ENCODE data around the gene CMSS1.
A peak's percentile ranks its signal among the peaks of the same experiment; 100 is the strongest.
"Not testable (repeated sequence)": the region's sequence is repeated elsewhere in the genome, so short reads cannot be mapped to it uniquely, and the experiment has no call there.

The CMSS1 gene

DNA sequence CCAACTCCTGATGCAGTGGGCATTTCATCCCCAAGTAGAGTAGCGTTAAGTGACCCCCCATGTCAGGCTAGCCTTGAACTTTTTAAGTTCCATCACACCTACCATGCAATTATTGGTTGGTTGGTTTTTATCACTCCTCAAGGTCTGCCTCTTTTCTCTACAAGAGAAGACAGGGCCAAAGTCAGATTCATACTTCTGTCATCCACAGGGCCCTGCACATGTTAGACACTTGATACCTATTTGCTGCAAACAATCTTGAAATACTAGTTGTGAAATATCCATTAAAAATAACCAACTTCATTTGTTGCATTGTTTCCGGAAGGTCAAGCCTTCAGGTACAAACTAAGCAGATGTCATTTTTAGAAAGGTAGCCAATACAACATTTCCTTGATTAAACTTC lies 1.2 kb downstream of the CMSS1 start:
- FAIRE-seq = no peak

DNA sequence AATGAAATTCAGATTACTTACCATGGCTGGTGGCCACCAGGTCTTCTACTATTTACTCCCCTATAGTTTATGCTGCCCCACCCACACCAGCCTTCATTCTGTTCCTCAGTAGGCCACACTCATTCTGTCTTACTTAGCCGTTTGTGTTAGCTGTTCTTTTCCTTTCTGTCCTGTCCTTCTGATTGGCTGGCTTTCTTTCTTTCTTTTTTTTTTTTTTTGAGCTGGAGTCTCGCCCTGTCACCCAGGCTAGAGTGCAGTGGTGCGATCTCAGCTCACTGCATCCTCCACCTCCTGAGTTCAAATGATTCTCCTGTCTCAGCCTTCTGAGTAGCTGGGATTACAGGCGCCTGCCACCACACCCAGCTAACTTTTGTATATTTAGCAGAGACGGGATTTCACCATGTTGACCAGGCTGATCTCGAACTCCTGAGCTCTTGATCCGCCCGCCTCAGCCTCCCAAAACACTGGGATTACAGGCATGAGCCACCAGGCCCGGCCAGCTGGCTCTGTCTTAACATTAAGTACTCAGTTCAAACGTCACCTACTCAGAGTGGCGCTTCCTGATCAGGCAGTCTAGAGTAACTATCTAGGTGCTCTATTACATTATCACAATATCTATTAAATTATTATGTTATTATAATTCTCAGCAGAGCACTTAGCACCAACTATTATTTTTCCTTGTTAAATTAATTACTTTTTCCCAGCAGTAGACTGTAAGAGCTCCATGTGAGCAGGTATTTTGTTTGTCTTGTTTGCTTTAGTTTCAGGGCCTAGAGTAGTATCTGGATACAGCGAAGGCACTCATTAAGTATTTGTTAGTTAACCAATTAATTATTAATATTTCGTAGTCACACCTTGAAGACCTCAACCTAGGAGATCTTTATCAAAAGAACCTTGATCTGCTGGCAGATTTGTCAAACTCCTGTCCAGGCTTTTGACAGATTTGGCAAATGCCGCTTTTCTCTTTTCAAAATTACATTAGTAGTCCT lies 6.4 kb downstream of the CMSS1 start:
- no peak for FAIRE-seq

DNA sequence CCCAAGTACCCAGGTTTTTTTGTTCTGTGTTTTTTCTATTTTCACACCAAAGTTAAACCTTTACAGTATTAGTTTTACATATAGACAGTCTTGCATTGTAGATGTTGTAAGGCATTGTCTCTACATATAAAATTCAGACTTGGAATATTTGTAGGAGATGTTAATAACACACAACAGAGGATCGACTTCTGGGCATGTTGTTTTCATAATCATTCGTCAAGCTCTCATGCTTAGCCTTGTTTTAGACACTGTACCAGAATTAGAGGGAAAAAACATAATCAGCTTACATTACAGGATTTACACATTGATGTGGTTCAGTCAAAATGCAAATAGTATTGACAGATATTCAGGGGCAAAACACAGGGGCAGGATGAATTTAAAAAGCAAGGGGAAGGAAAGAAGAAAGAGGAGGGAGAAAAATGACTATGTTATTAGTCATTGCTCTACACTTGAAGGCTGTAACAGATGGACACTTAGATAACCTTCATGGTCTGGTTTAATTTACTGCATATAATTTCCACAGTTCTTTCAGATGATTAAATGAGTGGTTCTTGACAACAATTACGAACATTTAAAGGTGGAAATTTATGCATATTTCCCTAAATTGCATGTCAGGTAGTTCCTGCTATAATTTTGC lies 7.5 kb downstream of the CMSS1 start:
- FAIRE-seq = no peak

DNA sequence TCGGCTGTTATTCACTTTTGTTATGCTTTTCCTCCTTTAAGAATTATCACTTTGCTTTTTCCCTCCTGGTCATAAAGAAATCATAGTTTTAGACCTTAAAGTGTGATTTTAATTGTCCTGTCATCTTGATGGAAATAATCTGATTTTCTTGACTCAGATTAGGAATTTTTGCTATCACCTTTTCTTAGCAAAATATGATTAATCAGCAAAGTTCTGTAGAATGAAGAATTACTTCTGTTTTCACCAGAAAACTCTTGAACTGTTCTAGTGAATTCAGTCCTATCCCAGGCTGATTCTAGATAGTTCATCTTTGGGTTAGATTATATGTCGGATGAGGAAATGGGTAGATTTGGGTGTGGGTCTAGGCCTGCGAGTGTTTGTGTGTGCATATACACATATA lies 12.2 kb downstream of the CMSS1 start:
- no peak for FAIRE-seq

DNA sequence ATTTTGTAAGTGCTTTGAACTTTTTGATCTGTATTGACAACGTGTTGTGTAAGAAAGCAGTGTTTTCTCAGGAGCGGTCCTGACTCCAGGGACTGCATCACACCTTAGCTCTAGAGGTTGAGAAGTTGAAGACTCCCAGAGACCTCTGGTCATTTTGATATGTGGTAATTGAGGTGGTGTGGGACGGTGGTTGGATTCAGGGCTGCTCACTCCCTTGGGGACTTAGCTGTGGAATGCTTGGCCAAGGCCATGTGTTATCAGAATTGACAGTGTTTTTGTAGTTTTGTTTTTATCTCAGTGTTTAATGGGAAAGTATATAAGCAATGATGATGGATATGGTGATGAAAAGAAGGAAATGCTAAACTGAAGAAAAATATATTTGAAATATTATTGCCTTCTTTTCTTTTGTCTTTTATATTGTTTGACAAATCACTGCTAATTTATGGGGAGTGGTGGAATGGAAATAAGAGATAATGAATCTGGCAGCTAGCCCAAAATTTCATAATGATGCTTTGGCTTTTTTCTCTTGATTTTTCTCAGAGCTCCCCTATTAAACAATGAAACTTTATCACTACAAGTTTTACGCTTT lies 16.0 kb downstream of the CMSS1 start:
- FAIRE-seq = no peak

DNA sequence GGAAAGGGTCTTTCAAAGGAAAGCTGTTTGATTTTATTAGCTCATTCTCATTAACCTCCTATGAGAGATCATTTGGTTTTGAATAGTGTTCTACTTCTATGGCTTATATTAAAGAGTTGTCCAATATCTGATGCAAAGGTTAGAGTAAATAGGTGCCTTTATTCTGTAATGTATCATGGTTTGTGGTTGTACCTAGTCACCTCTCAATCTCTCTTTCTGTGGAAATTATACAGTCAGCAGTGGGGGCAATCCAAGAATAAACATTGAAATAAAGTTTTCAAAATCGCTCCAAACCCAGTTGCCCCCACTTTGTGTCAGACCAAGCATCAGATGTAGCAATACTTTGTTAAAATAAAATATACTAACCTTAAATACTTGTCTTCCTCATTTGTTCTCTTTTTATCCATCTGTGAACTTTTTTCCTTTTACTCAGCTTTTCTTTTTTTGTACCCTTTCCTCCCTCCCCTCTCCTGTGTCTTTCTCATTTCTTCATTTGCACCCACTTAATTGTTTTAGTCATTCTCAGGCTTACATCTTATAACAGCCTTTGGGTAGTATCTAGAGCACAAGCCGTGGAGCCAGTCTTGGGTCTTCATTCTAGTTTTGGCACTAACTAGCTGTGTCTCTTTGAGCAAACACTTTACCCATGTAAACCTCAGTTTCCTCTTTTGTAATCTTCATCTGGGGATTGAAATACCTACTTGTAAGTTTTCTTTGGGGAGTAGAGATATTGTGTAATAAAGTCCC lies 16.7 kb downstream of the CMSS1 start:
- no peak for FAIRE-seq

DNA sequence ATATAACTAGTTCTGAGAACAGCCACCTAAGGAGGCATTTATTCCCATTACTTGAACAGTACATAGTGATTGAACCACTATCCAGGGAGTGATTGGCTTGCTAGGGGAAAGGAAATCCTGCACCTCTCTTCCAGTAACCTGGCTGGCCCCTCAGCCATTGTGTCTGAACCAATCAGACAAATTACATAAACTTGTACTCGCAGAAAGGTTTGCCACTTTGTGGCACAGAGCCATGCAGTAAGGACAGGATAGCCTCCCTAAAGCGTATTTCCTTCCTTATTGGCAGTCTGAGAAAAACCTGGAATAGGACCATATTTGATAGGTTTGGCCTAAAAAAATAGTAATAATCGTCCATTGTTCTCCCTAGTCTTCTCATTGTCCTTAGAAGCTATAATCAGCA lies 19.0 kb downstream of the CMSS1 start:
- no peak for FAIRE-seq

DNA sequence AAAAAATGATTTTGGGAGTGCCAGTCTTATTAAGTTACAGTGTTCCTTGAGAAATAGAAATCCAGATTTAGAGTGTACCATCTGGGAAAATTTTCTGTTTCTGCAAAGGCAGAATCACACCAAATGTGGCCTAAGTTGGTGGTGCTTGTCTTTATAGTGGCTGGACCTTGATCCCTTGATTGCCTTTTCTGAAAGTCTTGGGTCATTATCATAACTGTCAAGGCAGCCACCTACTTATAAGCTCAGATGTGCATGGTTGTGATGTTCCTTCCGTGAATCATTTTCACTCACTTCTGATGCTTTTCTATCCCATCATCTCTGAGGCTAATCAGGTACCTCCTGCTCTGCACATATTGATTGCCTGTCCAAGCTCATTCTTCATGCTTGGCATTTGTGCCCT lies 20.1 kb downstream of the CMSS1 start:
- no peak for FAIRE-seq

DNA sequence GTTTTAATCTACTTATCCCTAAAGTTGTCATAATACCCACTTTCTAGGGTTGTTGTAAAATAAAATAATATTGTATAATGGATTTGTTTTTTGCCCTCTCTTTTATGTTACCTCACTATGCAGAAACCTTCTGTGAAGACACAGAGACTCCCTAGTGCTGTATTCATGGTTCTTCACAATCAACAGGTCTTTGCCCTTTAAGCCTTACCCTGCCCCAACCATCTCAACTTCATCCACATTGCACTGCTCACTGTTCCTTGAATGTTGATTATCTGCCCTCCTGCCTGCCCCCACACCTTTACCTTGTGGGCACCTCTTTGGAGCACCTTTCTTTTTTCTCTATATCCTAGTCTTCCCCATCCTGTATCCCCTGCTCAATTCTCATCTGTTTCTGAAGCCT lies 21.1 kb downstream of the CMSS1 start:
- no peak for FAIRE-seq

DNA sequence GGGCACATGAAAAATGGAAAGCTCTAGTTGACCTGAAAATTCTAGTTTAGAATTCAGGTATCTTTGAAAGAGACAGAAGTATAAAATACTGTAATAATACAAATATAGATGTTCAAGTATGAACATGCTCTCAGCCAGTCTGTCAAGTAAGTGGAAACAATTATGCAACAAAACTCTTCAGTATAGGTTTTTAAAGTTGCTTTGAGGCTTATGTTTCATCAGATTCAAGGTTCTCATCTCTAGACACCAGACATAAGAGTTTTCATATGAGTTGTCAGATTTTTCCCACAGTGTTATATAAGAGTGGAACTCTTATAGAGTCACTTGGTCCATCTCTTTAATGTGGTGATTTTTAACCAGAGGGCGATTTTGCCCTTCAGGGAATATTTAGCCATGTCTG lies 22.0 kb downstream of the CMSS1 start:
- no peak for FAIRE-seq

DNA sequence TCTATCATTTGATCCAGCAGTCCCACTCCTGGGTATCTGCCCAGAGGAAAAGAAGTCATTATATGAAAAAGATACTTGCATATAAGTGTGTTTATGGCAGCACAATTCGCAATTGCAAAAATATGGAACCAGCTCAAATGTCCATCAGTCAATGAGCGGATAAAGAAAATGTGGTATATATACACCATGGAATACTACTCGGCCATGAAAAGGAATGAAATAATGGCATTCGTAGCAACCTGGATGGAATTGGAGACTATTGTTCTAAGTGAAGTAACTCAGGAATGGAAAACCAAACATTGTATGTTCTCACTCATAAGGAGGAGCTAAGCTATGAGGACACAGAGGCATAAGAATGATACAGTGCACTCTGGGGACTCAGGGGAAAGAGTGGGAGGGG lies 24.3 kb downstream of the CMSS1 start:
- not testable (repeated sequence) for FAIRE-seq

DNA sequence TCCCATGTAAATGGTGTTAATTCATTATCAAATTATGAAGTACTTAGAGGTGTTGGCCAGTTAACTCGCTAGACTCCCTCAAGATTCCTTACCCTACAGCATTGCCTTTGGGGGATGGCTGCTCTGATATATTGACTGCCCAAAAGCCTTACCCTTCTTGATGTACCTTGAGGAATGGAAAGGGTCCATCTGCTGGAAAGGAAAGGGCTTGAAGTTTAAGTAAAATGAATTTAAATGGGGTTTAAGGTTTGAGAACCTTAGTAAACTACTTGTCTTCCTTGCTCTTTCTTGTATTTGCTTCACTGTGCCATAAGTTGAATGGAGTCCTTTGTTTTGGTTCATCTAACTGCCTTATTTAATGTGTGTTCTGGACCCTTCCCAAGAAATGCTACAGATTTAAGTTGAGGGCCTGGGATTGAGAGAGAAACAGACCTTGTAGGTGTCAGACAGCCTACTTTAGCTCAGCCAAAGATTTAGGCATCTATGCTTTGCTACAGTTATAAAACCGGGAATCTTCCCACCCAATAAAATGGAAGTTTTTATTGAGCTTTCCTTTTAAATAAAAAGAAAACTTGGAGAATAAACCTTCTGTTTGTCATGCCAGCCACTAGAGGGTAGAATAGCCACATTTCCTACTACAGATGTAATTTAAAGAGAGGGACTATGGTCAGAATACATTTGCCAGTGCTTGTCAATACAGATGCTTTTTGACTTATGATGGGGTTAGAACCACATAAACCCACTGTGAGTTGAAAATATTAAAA lies 25.3 kb downstream of the CMSS1 start:
- FAIRE-seq = peak; percentile 81

DNA sequence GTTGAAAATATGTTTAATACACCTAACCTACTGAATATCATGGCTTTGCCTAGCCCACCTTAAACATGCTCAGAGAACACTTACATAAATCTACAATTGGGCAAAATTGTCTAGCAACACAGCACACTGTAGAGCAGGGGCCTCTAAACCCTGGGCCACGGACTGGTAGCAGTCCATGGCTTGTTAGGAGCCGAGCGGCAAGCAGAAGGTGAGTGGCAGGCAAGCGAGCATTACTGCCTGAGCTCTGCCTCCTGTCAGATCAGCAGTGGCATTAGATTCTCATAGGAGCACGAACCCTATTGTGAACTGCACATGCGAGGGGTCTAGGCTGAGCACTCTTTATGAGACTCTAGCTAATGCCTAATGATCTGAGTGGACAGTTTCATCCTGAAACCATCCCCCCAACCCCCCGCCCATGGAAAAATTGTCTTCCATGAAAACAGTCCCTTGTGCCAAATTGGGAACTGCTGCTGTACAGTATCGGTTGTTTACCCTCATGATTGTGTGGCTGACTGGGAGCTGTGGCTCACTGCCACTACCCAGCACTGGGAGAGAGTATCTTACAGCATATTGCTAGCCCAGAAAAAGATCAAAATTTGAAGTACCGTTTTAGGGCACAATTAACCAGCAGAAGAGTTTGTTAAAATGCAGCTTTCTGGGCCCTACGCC lies 26.1 kb downstream of the CMSS1 start:
- FAIRE-seq = no peak

DNA sequence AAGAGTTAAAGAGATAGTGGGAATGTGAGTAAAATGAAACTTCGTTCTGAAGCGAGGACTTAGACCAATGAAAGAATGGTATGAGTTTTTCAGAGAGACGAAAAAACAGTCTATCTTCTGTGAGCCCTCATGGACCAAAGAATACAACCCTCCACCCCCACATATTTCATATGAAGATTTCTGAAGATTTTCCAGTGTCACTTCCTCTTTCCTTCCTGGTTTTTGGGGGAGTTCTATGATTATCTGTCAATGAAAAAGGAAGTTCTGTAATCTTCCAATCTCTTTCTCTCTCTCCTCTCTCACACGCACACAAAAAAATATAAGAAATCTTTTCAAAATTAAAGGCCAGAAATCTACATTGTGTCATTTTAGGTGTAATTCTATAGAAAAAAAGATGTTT lies 27.7 kb downstream of the CMSS1 start:
- FAIRE-seq = no peak

DNA sequence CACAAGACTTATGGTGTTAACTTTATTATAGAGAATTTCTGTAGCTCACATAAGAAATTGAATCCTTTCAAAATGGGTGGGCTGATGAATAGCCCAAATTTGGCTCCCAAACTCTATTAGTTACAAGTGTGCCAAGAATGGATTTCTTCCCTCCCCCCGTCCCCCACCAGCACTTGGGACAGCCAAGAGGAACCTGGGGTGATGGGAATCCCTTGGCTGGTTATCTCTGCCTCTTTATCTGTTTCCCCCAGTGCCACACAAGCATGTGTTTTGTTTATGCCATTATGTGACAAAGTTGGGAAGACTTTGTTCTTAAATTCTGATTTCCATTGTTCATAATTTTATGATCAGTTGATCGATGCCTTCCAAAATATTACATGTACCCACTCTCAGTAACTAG lies 28.3 kb downstream of the CMSS1 start:
- no peak for FAIRE-seq

DNA sequence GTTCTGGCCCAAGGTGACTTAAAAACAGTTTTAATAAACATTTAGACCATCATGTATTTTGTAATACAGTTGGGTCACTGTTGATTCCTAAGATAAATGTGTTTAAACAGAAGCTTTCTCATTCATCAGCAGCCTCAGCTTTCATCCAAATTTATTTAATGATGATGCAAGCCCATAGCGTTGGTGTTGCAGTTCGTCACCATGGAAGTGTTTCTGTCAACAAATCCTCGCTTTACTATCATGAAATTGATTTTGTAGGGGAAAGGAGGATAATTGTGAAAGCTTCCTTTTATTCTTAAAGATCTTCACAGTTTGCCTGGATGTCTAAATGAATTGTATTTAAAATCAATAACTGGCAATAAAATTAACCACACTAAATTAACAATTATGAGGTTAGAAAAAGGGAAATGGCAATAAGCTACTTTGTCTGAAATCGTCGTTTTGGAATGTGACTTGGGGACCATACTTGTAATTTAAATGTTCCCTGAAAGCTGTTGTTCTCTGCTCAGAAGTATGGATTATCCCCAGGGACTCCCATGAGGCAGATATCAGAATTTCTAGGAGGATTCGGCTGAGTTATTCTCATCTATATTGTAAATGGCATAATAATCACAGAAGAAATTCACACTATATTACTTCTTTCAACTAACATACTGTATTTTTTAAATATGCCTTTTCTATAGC lies 29.0 kb downstream of the CMSS1 start:
- FAIRE-seq = no peak

DNA sequence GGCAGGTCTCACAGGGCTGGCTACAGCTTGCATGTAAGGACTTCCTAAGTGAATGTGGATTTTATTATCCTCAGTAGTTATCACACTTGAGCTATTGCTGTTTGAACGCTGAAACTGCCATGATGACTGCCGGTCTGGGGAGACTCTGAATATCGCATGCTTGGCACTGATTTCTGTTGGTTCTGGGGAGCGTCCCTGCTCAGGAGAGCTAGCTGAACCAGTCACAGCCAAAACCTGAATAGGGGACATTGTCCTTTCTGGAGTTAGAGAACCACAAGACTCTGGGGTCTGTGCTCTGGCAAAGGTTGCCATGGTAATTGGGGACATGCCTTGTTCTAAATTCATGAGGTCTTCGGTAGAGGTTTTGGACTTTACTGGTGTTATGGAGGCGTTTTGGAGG lies 30.8 kb downstream of the CMSS1 start:
- no peak for FAIRE-seq

DNA sequence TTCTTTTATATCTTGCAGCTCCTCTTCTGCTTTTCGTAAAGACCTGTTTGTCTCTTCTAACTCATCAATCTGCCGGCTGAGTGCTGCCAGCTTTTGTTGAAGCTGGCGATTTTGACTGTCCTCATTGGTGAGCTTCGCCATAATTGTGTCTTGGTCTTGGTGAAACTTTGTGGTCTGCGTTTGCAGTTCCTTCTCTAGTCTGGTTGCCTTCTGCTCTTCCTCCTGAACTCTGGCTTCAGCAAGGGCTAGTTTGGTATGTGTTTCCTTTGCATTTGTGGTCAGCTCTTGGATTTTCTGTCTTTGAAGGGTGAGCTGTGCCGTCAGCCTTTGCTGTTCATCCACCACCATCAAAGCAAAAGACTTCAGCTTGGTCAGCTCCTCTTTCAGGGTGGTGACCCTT lies 32.9 kb downstream of the CMSS1 start:
- FAIRE-seq = no peak

DNA sequence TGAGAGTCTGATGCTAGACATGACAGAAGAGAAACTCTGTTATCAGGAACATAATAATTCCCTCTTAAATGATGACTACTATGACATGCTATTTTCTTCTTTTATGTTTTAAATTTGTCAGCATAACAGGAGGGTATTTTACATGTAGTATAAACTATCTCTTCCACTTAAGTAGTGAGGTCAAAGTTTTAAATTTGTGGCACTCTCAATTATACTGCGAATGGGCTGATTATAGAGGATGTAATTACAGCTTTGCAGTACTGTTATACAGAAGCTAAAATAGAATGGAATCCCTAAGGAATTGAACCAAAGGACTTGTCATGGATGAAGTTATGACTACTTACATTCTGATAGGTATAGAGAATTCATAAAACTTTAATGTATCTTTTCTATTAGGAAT lies 34.3 kb downstream of the CMSS1 start:
- no peak for FAIRE-seq

DNA sequence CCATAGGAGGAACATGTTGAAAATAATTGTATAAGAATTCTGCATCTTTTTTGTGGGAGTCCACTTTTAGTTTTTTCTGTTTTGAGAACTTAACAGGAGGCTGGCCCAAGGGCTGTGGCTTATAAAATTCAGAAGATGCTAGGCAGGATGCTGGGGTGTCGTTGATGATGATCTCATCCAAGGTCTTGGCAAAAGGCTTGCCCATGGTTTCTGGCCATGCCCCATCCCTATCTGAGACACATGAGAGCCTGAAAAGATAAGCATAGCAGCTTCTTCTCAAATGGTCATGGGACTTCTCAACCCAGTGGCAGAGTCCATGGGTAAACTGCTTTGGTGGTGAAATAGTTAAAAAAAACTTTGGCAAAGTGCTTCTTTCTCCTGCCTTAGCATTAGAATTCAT lies 35.2 kb downstream of the CMSS1 start:
- FAIRE-seq = no peak

DNA sequence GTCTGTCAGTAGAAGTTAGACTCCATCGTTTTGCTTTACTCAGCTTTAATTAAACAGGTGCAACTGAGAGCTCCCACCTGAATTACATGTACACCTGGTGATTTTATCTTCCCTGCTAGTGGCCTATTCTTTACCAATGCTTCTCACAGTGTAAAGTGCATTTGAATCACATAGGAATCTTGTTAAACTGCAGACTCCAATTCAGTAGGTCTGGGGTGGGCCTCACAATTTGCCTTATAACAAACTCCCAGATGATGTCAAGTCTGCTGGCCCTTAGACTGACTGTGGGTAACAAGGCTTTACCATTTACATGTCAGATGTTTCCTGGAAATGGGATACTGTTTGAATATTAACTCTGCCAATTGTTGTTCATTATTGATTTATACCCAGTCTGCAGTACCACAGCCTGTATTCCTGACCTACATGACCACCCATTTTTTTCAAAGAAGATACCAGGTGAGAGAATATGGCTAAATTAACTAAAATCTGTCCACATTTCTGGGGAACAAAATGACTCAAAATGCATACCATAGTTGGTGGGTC lies 37.2 kb downstream of the CMSS1 start:
- no peak for FAIRE-seq
